ENCODE data around the gene SLC43A2. TPM values are rescaled to one million over a fixed set of nuclear protein-coding genes. Genes with fewer than 3 reads are reported as not detected.

Gene SLC43A2
- polyA plus RNA-seq, 4 donors = 2.9 to 31.5 (median 9.9) TPM

- no peak for FAIRE-seq
- H3K27ac ChIP-seq (ENCODE audit: low read depth in 1 of 3, low read length in 2 of 3) = no peak overlapping the region
Observed at GRCh38 chr17:1607971-1608320, 20.7 kb downstream of the SLC43A2 start.

DNA sequence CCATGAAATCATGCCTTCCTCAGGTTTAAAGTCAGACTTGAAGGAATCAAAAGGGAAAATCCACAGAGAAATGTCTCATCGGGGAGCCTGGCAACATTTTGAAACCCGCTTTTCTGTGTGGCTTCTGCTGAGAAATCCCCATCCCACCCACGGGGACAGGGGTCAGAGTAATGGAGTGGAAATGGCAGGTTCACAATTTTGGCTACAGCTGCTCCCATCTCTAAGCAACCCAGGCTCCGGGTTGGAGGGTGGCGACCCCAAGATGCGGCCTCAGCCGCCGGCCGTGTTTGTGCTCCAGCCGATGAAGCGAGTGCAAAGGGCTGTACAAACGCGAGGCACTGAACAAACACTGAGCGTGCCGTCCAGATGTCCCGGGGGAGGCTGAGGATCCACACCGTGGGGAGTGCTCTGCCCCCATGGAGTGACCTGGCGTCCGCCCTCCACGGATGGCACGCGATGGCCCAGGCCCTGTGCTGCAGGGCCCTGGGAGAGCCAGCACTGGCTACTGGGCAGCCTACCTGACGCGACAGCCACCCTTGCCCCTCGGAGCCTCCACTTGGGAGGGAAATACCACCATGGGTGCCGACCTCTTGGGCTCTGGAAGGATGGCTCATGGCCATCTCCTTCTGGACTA, 22.2 kb downstream of the SLC43A2 start:
- H3K4me3 ChIP-seq (ENCODE audit: low read depth in 1 of 3, low read length in 3 of 3) = no peak overlapping the region
- peak overlapping the region in 1 of 3 donors; percentile 48 for H3K27ac ChIP-seq (ENCODE audit: low read depth in 1 of 3, low read length in 2 of 3)
- DNase-seq = no peak
- no peaks in the 10 kb centered on the region for H3K27me3 ChIP-seq (ENCODE audit: control insufficient read depth in 3 of 3, insufficient read depth in 3 of 3, low read length in 3 of 3)
- H3K9me3 ChIP-seq (ENCODE audit: control insufficient read depth in 2 of 2, insufficient read depth in 1 of 2, low read depth in 1 of 2, low read length in 1 of 2) = peaks cover 0 to 11% of the 10 kb centered on the region in 2 donors
- FAIRE-seq = no peak
- H3K36me3 ChIP-seq (ENCODE audit: control insufficient read depth in 3 of 3, insufficient read depth in 2 of 3, low read depth in 1 of 3, low read length in 3 of 3) = peaks cover 0 to 88% (median 2%) of the 10 kb centered on the region in 3 donors
- no peaks in the 10 kb centered on the region for H3K4me1 ChIP-seq (ENCODE audit: control insufficient read depth in 3 of 3, insufficient read depth in 2 of 3, low read depth in 1 of 3, low read length in 2 of 3)
- 82 to 84% (median 82%) methylated on average over 26 of the region's 26 CpGs for WGBS, 3 donors

More at GRCh38 chr17:1607971-1608320, 20.7 kb downstream of the SLC43A2 start:
- Histone ChIP-seq H3K4me1 (ENCODE audit: control insufficient read depth in 3 of 3, insufficient read depth in 2 of 3, low read depth in 1 of 3, low read length in 2 of 3) (no peaks in the 10 kb centered on the region), H3K4me3 (ENCODE audit: low read depth in 1 of 3, low read length in 3 of 3) (no peak overlapping the region), H3K27me3 (ENCODE audit: control insufficient read depth in 3 of 3, insufficient read depth in 3 of 3, low read length in 3 of 3) (no peaks in the 10 kb centered on the region), H3K9me3 (ENCODE audit: control insufficient read depth in 2 of 2, insufficient read depth in 1 of 2, low read depth in 1 of 2, low read length in 1 of 2) (no peaks in the 10 kb centered on the region), H3K36me3 (ENCODE audit: control insufficient read depth in 3 of 3, insufficient read depth in 2 of 3, low read depth in 1 of 3, low read length in 3 of 3) (peaks cover 0 to 90% (median 2%) of the 10 kb centered on the region in 3 donors)
- WGBS, 3 donors = 81 to 91% (median 85%) methylated on average over 5 of the region's 5 CpGs
- DNase-seq = no peak

GRCh38 chr17:1605681-1606351, 22.8 kb downstream of the SLC43A2 start:
- Histone ChIP-seq H3K36me3 (ENCODE audit: control insufficient read depth in 3 of 3, insufficient read depth in 2 of 3, low read depth in 1 of 3, low read length in 3 of 3) (peaks cover 0 to 87% (median 2%) of the 10 kb centered on the region in 3 donors), H3K4me1 (ENCODE audit: control insufficient read depth in 3 of 3, insufficient read depth in 2 of 3, low read depth in 1 of 3, low read length in 2 of 3) (no peaks in the 10 kb centered on the region), H3K4me3 (ENCODE audit: low read depth in 1 of 3, low read length in 3 of 3) (no peak overlapping the region), H3K27me3 (ENCODE audit: control insufficient read depth in 3 of 3, insufficient read depth in 3 of 3, low read length in 3 of 3) (no peaks in the 10 kb centered on the region), H3K27ac (ENCODE audit: low read depth in 1 of 3, low read length in 2 of 3) (peak overlapping the region in 1 of 3 donors; percentile 12), H3K9me3 (ENCODE audit: control insufficient read depth in 2 of 2, insufficient read depth in 1 of 2, low read depth in 1 of 2, low read length in 1 of 2) (peaks cover 0 to 16% of the 10 kb centered on the region in 2 donors)
- no peak for FAIRE-seq
- WGBS, 3 donors = 89 to 92% (median 89%) methylated on average over 19 of the region's 19 CpGs
- DNase-seq = no peak

- Histone ChIP-seq H3K27me3 (ENCODE audit: control insufficient read depth in 3 of 3, insufficient read depth in 3 of 3, low read length in 3 of 3) (no peaks in the 10 kb centered on the region), H3K36me3 (ENCODE audit: control insufficient read depth in 3 of 3, insufficient read depth in 2 of 3, low read depth in 1 of 3, low read length in 3 of 3) (peaks cover 0 to 82% (median 2%) of the 10 kb centered on the region in 3 donors), H3K4me3 (ENCODE audit: low read depth in 1 of 3, low read length in 3 of 3) (no peak overlapping the region), H3K9me3 (ENCODE audit: control insufficient read depth in 2 of 2, insufficient read depth in 1 of 2, low read depth in 1 of 2, low read length in 1 of 2) (peaks cover 0 to 16% of the 10 kb centered on the region in 2 donors), H3K27ac (ENCODE audit: low read depth in 1 of 3, low read length in 2 of 3) (no peak overlapping the region), H3K4me1 (ENCODE audit: control insufficient read depth in 3 of 3, insufficient read depth in 2 of 3, low read depth in 1 of 3, low read length in 2 of 3) (no peaks in the 10 kb centered on the region)
- DNase-seq (no peak), FAIRE-seq (no peak)
- 69 to 89% (median 85%) methylated on average over 29 to 35 of the region's 35 CpGs for WGBS, 3 donors
Observed at GRCh38 chr17:1604831-1605528, 23.7 kb downstream of the SLC43A2 start.

DNA sequence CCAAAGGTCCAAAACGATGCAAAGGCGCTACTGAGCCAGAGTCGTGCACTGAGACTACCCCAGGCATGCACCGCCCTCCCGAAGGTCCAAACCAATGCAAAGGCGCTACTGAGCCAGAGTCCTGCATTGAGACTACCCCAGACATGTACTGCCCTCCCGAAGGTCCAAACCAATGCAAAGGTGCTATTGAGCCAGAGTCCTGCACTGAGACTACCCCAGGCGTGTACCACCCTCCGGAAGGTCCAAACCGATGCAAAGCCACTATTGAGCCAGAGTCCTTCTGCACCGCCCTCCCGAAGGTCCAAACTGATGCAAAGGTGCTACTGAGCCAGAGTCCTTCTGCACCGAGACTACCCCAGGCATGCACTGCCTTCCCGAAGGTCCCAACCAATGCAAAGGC, 27.1 kb downstream of the SLC43A2 start:
- FAIRE-seq (no peak), DNase-seq (no peak)
- WGBS, 3 donors = 95 to 98% (median 98%) methylated on average over 14 of the region's 14 CpGs
- no peak overlapping the region for H3K27ac ChIP-seq (ENCODE audit: low read depth in 1 of 3, low read length in 2 of 3)
- H3K4me1 ChIP-seq (ENCODE audit: control insufficient read depth in 3 of 3, insufficient read depth in 2 of 3, low read depth in 1 of 3, low read length in 2 of 3) = peaks cover 0 to 19% (median 0%) of the 10 kb centered on the region in 3 donors
- no peaks in the 10 kb centered on the region for H3K27me3 ChIP-seq (ENCODE audit: control insufficient read depth in 3 of 3, insufficient read depth in 3 of 3, low read length in 3 of 3)
- H3K36me3 ChIP-seq (ENCODE audit: control insufficient read depth in 3 of 3, insufficient read depth in 2 of 3, low read depth in 1 of 3, low read length in 3 of 3) = peaks cover 0 to 76% (median 2%) of the 10 kb centered on the region in 3 donors
- H3K4me3 ChIP-seq (ENCODE audit: low read depth in 1 of 3, low read length in 3 of 3) = no peak overlapping the region
- H3K9me3 ChIP-seq (ENCODE audit: control insufficient read depth in 2 of 2, insufficient read depth in 1 of 2, low read depth in 1 of 2, low read length in 1 of 2) = peaks cover 0 to 16% of the 10 kb centered on the region in 2 donors

DNA sequence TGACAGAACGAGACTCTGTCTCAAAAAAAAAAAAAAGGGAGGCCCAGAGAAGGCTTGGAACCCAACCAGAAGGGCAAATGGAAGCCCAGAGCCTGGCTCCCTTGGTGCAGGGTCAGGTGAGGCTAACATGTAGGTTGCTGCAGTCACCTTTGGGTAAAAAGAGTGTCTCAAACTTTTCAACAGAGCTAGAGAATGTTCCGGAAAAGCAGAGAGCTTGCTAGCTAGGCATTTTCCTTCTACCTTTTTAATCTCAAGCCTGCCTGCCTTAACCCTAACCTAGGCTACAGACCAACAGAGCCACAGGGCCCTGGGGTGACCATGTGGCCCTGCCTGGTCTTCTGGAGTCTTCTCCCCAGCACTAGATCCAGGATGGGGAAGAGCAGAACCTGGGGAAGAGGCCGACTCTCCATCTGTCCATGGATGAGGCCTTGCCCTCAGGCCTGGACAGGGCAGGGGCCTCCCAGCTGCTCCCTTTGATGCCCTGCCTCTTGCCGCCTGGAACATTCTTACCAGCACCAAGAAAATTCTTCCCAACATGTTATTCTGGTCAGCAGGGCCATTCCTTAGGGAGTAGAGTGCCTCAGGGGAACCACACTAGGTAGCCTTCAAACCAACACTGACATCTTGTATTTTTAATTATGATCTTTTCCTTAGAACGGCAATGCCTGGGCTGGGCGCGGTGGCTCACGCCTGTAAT, 30.1 kb downstream of the SLC43A2 start:
- no peaks in the 10 kb centered on the region for H3K27me3 ChIP-seq (ENCODE audit: control insufficient read depth in 3 of 3, insufficient read depth in 3 of 3, low read length in 3 of 3)
- 87 to 90% (median 89%) methylated on average over 7 to 8 of the region's 8 CpGs for WGBS, 3 donors
- peaks cover 0 to 67% (median 0%) of the 10 kb centered on the region in 3 donors for H3K36me3 ChIP-seq (ENCODE audit: control insufficient read depth in 3 of 3, insufficient read depth in 2 of 3, low read depth in 1 of 3, low read length in 3 of 3)
- H3K4me1 ChIP-seq (ENCODE audit: control insufficient read depth in 3 of 3, insufficient read depth in 2 of 3, low read depth in 1 of 3, low read length in 2 of 3) = peaks cover 0 to 34% (median 7%) of the 10 kb centered on the region in 3 donors
- H3K9me3 ChIP-seq (ENCODE audit: control insufficient read depth in 2 of 2, insufficient read depth in 1 of 2, low read depth in 1 of 2, low read length in 1 of 2) = peaks cover 0 to 16% of the 10 kb centered on the region in 2 donors
- H3K27ac ChIP-seq (ENCODE audit: low read depth in 1 of 3, low read length in 2 of 3) = peak overlapping the region in 2 of 3 donors; percentile 13 to 37
- DNase-seq (no peak), FAIRE-seq (no peak)
- H3K4me3 ChIP-seq (ENCODE audit: low read depth in 1 of 3, low read length in 3 of 3) = no peak overlapping the region

GRCh38 chr17:1597861-1598342, 30.7 kb downstream of the SLC43A2 start:
- Histone ChIP-seq H3K4me3 (ENCODE audit: low read depth in 1 of 3, low read length in 3 of 3) (no peak overlapping the region), H3K27ac (ENCODE audit: low read depth in 1 of 3, low read length in 2 of 3) (peak overlapping the region in 2 of 3 donors; percentile 27 to 37), H3K36me3 (ENCODE audit: control insufficient read depth in 3 of 3, insufficient read depth in 2 of 3, low read depth in 1 of 3, low read length in 3 of 3) (peaks cover 0 to 63% (median 0%) of the 10 kb centered on the region in 3 donors), H3K27me3 (ENCODE audit: control insufficient read depth in 3 of 3, insufficient read depth in 3 of 3, low read length in 3 of 3) (no peaks in the 10 kb centered on the region), H3K4me1 (ENCODE audit: control insufficient read depth in 3 of 3, insufficient read depth in 2 of 3, low read depth in 1 of 3, low read length in 2 of 3) (peaks cover 0 to 39% (median 7%) of the 10 kb centered on the region in 3 donors), H3K9me3 (ENCODE audit: control insufficient read depth in 2 of 2, insufficient read depth in 1 of 2, low read depth in 1 of 2, low read length in 1 of 2) (peaks cover 0 to 16% of the 10 kb centered on the region in 2 donors)
- FAIRE-seq (no peak), DNase-seq (peak; percentile 60 to 72)
- 11 to 67% (median 42%) methylated on average over 13 to 14 of the region's 14 CpGs for WGBS, 3 donors

- Histone ChIP-seq H3K4me3 (ENCODE audit: low read depth in 1 of 3, low read length in 3 of 3) (no peak overlapping the region), H3K36me3 (ENCODE audit: control insufficient read depth in 3 of 3, insufficient read depth in 2 of 3, low read depth in 1 of 3, low read length in 3 of 3) (peaks cover 0 to 72% (median 0%) of the 10 kb centered on the region in 3 donors), H3K9me3 (ENCODE audit: control insufficient read depth in 2 of 2, insufficient read depth in 1 of 2, low read depth in 1 of 2, low read length in 1 of 2) (no peaks in the 10 kb centered on the region), H3K27me3 (ENCODE audit: control insufficient read depth in 3 of 3, insufficient read depth in 3 of 3, low read length in 3 of 3) (no peaks in the 10 kb centered on the region), H3K4me1 (ENCODE audit: control insufficient read depth in 3 of 3, insufficient read depth in 2 of 3, low read depth in 1 of 3, low read length in 2 of 3) (peaks cover 5 to 74% (median 26%) of the 10 kb centered on the region in 3 donors), H3K27ac (ENCODE audit: low read depth in 1 of 3, low read length in 2 of 3) (peak overlapping the region; percentile 70 to 86 (median 85))
- FAIRE-seq (no peak), DNase-seq (no peak)
- 71 to 85% (median 80%) methylated on average over 4 to 5 of the region's 5 CpGs for WGBS, 3 donors
Observed at GRCh38 chr17:1593630-1593931, 35.1 kb downstream of the SLC43A2 start.
